HG03442 (cell line): ENCODE data around the gene ACAA1.
"Not testable (repeated sequence)": the region's sequence is repeated elsewhere in the genome, so short reads cannot be mapped to it uniquely, and the experiment has no call there.

Source experiments
- ATAC-seq: cut with Tn5 transposase; IDR thresholded peaks from one replicate; pipeline ENCODE4 v1.9.1; 2021; ENCODE audit warnings: mild to moderate bottlenecking, moderate library complexity; ENCODE audit not compliant: unreplicated experiment

Gene ACAA1

DNA sequence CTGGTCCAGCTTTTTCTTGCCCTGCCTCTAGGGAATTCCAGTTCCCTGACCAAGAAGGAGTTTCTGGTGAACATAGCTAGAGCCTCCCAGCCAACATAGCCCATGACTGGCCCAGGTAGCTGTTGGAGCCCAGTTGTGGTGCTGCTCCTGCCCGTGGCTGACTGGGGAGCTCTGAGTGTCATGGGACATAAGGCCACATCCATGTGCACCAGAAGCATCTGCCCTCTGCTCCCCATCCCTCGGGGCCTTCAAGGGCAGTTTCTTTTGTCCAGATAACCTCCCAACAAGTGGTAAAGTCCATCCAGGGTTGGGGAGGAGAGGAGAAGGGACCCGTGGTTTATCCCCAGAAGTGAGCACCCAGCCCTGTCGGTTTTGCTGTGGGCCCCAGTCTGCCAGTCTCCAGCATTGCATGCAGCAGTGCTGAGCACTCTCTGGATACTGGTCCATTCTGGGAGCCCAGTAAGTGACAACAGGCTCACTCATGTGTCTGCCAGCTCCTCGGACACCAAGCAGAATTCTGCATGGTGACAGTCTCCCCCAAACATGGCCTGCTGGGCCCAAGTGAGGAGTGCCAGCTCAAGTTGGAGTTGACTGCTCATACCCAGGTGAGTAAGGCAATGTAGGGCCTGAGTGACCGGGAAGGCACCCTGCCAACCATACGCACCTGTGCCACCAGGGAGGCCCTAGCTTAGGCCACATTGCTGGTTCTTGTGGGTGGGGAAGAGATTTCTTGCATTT, 28.8 kb downstream of the ACAA1 start:
- no peak for ATAC-seq

DNA sequence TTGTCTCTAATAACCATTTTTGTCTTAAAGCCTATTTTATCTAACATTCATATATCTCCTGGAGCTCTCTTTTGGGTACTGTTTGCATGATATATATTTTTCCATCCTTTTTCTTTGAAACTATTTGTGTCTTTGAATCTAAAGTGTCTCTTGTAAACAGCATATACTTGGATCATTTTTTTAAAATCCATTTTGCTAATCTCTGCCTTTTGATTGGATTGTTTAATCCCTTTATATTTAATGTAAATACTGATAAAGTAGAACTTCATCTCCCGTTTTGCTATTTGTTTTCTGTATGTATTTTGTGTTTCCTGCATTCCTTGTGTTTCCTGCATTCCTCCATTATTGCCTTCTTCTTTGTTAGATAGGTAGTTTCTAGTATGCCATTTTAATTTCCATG, 31.4 kb downstream of the ACAA1 start:
- ATAC-seq = no peak

DNA sequence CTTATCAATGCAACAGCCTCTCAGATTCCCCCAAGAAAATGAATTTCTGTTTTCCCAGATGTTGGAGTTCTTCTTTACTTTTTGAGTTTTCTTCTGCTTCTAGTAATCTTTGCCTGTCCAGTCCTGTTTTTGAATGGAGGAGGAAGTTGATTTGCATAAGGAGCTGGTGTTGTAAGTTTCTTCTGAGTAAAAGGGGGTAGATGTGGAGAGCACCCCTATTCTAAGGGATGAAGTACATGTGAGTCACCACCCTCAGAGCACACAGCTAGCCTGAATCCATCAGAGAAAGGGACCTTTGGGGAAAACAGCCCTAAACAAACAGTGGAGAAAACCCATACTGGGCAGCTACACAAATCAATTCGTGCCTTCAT, 34.5 kb downstream of the ACAA1 start:
- no peak for ATAC-seq

DNA sequence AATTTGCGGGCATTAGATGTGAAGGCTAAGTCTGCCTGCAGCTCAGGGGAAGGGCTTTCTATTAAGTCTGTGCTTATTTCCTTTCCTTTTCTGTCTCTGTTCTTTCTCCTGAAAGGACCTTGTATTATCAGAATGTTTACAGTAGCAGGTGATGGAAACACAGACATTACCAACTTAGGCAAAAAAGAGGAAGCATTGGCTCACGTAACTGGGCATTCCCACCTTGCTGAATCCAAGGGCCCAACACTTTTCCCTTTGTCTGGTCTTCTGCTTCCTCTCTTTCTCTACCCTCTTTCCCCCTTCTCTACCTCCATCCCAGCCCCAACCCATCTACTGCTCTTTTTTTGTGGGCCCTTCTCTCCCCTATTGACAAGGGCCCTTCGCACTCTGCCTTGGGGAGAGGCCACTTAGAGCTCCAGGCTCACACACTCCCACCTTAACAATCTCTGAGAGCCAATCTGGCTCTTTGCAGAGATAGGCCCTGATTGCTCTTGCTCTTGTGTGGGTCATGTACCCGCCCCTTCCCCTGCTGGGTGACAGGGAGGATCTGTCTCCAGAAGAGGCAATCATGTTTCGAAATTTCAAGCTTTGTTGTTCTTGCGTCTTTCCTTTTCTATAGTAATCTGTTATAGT, 35.0 kb downstream of the ACAA1 start:
- no peak for ATAC-seq

DNA sequence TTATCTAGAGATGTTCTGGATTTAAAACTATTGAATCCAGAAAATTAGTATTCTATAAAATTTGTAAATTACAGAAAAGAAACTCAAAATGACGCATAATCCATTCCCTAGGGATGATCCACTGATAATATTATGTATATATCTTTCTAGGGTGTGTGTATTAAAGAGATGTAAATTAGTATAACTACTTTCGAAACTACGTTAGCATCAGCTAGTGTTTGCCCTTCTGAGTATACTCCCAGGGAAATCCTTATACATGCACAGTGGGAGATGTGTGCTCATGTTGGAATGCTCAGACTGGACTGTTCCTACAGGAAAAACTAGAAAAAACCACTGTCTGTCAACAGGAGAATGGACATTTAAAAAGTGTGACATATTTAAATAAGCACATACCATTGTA, 36.4 kb downstream of the ACAA1 start:
- no peak for ATAC-seq

DNA sequence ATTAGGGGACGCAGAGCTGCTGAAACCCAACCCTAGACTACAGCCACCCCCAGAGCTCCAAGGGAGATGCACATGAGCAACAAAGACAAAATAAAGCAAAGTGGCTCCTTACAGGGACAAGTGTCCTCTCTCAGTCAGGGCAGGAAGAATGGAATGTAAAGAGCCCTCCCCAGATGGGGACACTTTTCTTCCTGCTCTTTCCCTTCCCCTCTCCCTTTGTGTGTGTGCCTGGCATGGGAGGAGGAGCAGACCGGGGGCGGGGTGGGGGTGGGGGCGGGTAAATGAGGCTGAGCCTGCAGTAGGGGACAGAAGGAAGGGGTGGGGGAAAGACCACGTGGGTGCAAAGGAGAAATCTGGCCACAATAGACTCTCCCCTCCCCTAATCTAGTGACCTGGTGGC, 37.4 kb downstream of the ACAA1 start:
- no peak for ATAC-seq

DNA sequence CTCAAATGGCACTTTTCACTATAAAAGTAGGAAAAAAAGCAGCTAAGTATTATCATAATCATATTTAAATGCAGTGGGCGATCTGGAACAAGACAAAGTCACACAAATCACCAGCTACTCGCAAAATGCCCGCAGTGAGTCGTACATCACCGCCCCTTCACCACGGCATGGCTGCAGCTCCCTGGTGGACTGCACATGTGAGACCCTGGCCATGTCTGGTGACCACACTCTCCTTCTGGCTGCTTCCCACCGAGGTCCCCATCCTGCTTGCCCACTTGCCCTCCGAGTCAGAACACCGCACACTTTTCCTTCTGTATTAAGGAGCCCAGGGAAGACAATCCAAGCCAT, 38.6 kb downstream of the ACAA1 start:
- no peak for ATAC-seq

DNA sequence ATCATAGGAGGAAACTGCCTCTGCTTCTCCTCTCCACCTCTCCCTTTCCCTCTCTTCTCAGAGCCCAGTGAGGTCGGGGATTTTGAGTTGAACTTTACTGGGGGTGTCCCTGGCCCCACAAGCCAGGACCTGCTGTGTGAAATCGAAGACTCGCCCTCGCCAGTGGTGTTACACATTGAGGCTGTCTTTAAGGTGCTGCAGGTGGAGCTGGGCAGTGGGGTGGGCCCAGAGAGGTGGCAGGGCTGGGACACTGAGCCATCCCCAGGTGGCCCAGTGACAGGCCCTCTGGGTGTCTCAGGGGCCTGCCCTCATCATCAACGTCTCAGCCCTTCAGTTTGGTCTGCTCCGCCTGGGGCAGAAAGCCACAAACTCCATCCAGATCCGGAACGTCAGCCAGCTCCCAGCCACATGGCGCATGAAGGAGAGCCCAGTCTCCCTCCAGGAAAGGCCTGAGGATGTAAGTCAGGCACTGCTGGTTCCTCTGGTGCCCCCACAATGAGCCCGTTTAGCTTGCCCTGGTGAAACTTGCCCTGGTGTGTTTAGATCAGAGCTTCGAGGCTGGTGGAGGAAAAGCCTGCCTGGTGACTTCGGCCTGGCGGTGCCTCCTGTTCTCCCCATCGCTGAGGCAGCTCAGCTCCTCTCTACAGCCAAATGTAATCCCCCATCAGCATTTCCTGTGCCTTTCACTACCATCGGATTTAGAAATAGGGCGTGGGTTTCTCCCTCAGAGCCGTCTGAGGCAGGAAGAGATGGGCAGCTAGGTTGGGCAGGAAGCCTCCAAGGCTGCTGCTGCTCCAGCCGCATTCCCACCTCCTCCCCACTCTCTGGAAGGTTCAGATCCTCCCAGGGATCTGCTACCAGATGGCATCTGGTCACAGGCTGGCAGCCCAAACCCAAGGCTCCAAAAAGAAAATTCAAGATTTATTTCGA, 39.2 kb downstream of the ACAA1 start:
- no peak for ATAC-seq

DNA sequence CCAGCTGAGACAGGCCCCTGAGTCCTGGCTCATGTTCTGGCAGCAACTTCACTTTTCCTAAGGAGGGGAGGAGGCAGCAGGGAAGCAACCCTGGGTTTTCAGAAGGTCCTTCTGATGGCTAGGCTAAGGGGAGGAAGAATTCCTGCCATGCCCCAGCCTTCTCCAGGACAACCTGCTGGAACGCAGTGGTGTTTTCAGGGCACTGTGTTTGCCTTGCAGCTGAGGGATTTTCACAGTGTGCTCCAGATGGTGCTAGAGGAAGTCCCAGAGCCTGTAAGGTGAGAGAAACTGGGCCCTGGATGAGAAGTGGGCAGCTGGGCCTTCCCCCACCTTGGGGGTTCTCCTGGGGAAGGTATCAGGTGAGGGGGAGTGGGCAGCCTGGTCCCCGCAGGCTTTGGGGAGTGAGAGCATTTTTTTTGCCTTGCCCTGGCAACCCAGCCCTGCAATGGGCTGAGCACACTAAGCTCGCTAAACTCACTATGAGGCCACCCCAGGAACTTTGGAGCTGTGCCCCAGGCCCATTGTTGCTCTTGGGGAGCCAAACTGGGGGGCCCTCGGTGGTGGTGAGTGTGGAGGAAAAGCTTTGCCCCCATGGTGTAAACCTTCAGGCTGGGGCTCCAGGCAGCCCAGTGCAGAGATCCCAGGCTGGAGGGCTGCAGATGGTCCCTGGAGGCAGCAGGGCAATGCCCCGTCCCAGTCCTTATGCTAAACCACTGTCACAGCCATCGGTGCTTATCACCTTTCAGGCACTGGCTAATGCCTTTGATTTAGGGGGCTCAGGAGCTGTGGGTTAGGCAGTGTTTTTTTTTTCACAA, 41.1 kb downstream of the ACAA1 start:
- no peak for ATAC-seq

DNA sequence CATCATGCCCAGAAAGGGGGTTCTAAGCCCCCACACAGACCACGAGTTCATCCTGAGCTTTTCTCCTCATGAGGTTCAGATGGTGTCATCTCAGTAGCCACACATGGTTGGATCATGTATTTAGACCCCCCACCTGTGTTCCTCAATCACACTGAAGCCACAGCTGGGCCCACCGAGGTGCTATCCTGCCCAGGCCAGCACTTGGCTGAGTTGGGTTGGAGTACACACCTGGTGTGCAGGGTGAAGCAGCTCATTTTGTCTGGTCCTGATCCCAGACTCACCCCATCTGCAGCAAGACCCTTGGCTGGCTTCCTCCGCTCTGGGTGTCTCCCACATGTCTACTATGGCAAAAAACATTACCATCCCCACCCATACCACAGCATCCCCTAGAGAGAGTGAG, 41.9 kb downstream of the ACAA1 start:
- no peak for ATAC-seq

DNA sequence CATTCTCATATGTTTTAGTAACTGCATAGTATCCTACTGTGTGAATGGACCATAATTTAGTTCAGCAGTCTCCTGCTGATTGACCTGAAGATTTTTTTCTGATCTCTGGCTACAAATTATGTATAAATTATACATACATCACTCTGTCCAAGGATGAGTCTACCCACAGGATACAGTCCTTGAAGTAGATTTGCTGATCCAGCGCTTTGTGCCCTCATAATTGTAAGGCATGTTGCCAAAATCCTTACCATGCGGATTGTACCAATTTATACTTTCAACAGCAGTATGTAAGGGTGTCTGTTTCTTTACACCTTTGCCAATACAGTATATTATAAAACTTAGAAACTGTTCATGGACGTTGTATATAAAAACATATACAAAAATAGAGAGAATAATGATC, 46.5 kb downstream of the ACAA1 start:
- ATAC-seq = no peak

DNA sequence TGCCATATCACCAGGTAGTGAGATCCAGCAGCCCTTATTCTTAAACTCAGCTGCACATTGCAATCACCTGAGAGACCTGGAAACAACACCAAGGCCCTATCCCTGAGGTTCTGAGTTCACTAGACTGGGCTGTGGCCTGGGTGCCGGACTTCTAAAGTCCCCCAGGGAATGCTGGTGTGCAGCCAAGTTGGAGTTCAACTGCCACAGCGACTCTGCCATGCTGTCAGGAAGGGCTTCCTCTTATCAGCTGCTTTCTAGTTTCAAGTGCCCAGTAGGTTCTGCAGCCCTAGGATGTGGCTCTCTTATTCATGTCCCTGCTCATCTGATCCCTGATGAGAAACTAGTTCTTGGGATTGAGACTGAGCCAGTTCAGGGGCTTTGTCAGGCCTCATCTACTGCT, 47.8 kb downstream of the ACAA1 start:
- ATAC-seq = no peak

DNA sequence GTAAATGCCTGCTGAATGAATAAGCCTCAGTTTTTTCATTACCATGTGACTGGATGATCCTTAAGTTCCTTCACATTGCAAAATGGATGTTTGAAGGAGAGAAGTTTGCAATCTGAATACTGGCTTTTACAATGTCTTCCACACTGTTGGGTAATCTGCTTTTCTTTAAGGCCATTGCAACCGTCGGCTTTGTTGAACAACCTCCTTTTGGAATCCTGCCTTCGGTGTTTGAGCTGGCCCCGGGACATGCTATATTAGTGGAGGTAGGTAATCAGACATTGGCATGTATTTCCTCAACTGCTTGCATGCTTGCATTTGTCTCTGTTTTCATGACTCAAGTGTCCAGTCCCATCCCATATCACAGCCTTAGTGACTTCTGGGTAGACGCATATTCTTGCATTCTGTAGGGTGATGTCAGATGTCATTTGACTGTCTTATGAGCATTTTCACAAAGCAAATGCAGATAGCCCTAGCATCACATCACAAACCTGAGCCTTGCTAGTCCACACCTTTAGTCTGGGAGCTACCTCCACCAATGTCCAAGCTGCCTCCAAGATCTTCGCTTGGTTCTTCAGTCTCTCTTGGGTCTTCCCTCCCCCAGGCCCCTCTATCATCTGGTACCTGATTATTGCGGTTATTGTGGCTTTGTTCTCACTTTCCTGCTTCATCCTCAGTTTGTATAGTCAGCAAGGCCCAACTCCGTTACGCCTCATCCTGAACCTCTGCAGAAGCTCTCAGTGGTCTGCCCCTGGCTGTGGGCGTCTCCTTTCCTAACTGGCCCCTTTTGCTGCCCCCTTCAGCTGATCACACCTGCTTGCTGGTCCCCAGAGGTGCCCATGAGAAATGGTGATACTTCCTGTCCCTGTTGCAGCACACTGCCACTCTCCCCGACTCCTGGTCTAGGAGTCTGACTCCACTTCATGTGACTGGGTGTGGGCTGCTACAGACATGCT, 48.5 kb downstream of the ACAA1 start:
- ATAC-seq = no peak

DNA sequence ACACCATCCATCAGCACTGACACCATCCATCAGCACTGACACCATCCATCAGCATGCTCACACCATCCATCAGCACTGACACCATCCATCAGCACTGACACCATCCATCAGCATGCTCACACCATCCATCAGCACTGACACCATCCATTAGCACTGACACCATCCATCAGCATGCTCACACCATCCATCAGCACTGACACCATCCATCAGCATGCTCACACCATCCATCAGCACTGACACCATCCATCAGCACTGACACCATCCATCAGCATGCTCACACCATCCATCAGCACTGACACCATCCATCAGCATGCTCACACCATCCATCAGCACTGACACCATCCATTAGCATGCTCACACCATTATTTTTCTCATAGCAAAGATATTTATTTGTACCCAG, 49.6 kb downstream of the ACAA1 start:
- ATAC-seq = not testable (repeated sequence)

DNA sequence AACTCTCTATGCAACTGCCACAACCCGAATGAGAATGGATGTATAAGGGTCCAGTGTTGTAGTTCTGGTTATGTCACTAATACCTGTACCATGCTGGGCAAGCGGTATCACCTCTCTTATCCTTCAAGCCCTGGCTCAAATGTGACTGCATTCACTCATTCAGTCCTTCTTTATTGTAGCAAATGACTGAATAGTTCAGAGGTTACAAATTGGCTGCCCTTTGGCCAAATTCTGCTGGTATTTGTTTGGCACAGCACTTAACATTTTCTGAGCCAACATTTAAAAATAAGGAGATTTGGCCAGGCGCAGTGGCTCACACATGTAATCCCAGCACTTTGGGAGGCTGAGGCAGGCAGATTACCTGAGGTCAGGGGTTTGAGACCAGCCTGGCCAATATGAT, 50.4 kb downstream of the ACAA1 start:
- no peak for ATAC-seq

DNA sequence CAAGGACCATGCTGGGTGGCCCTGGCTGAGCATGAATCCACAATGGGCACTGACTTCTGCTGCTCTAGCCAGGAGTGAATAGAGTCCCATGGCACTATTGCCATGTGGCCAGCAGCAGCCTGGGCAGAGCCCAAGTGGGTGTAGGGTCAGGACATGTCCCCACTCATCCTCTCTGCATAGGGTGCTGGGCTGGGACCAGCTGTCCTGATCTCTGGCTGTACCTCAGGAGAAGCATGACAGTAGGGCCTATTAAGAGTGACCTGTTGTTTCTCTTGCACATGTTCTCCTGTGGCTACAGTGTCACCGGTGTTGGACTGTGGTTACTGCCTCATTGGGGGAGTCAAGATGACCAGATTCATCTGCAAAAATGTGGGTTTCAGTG, 51.0 kb downstream of the ACAA1 start:
- no peak for ATAC-seq

DNA sequence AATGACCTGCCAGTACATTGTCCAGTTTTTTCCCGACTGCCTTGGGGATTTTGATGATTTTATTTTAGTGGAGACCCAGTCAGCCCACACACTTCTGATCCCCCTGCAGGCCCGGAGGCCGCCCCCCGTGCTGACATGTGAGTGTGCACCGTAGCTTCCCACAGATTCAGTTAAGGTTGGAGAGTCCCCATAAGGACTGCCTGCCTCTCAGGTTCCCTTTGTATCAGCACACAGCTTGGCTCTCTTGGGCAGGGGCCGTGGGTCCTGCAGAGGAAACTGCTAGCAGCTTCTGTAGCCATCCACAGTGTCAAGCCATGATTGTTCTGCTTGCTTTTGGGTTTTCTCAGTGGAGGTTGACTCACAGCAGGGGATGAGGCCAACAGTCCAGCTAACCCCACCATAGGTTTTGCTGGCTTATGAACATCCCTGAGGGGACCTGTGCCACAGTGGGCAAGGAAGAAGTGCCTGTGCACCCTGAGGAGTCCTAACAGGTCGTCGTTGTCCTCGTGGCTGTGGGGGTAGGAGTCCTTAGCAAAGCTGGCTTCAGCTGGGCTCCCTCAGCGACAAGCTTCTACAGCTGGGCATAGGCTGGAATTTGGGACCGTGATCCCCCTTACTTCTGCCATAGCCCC, 51.5 kb downstream of the ACAA1 start:
- ATAC-seq = no peak

DNA sequence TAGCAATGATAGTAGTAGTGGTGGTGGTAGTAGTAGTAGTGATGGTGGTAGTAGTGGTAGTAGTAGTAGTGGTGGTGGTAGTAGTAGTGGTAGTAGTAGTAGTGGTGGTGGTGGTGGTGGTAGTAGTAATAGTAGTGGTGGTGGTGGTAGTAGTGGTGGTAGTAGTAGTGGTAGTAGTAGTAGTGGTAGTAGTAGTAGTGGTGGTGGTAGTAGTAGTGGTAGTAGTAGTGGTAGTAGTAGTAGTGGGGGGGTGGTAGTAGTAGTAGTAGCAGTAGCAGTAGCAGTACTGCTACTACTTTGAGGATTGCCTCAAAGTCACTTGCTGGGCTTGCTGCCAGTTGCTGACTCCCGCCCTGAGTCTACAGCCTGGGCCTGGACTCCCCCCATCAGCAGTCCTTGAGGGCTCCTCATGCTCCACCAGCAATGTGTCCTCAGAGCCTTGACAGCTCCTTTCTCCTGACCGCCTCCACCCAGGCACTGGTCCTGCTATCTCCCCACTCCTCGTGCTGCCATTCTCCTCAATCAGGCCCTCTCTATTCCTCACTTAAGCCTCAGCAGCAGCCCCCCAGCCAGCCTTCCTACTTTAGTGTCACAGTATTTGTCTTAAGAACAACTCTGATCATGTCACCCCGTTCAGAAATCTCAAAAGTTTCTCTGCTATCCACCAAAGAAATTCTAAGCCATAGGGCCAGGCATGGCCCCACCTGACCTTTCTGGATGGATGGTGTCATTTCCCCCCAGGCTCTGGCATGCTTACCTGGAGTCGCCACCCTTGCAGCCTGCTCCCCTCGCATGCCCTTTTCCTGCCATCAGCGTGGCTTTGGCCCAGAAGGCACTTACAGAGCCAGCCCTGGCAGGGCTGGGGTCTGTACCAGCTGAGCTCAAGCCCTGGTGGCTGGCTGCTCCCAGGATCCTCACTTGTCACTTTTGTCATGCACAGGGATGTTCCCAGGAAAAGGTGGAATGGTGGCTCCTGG, 52.3 kb downstream of the ACAA1 start:
- ATAC-seq = no peak
